Measurements from ENCODE around the gene ACO1.

The ACO1 gene

DNA sequence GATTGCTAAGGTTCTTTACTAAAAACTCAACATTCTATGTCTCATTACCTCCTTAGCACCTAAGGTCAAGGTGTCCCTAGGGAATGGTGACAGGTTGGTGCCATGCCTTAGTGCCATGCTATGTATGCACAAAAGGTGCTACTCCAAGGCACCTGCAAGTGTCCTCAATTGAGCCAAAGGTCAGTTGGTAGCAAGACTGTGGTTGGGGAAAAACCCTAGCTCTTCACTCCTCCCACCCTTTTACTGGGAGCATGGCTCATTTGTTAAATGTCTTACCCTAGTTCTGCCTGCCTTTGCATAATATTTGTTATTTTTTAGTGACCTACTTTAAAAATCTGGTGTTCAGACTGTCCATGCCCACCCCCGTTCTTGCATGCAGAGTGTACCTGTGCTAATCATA is 17.0 kb downstream of the ACO1 start:
- Histone ChIP-seq H2BK120ac (ENCODE audit: low read depth, low read length) (no peak overlapping the region), H3K9ac (ENCODE audit: low read length) (no peak overlapping the region), H4K91ac (ENCODE audit: low read length) (no peak overlapping the region), H3K4me2 (ENCODE audit: low read length, poor library complexity, severe bottlenecking) (no peak overlapping the region), H3K18ac (ENCODE audit: low read depth in 1 of 2, low read length in 2 of 2) (no peak overlapping the region), H2AK5ac (ENCODE audit: low read length, severe bottlenecking) (no peak overlapping the region), H3K4me1 (ENCODE audit: control insufficient read depth, insufficient read depth, low read depth, low read length) (peaks cover 2% of the 10 kb centered on the region), H3K23ac (ENCODE audit: low read length in 2 of 2) (no peak overlapping the region), H3K9me3 (ENCODE audit: control insufficient read depth, low read length) (peaks cover 13% of the 10 kb centered on the region), H2BK15ac (ENCODE audit: low read depth, poor library complexity, severe bottlenecking) (no peak overlapping the region), H3K79me1 (replicated peaks; ENCODE audit: low read length, poor library complexity, severe bottlenecking) (peaks cover 34% of the 10 kb centered on the region), H4K8ac (ENCODE audit: low read length) (no peak overlapping the region), H3K27ac (ENCODE audit: low read length, poor library complexity, severe bottlenecking) (no peak overlapping the region), H3K27me3 (ENCODE audit: control insufficient read depth in 1 of 2, insufficient read depth in 1 of 2, low read length in 2 of 2) (no peaks in the 10 kb centered on the region), H2BK12ac (ENCODE audit: low read length in 2 of 2) (no peak overlapping the region), H3K4ac (ENCODE audit: low read depth in 1 of 2, low read length in 2 of 2) (no peak overlapping the region), H3K14ac (ENCODE audit: low read length in 2 of 2) (no peak overlapping the region), H3K4me3 (ENCODE audit: insufficient read depth in 1 of 2, low read depth in 1 of 2, low read length in 2 of 2) (no peak overlapping the region), H3K36me3 (ENCODE audit: control insufficient read depth in 1 of 2, insufficient read depth in 2 of 2, low read depth in 1 of 2, low read length in 2 of 2) (peaks cover 4 to 22% of the 10 kb centered on the region in 2 experiments), H2AFZ (ENCODE audit: low read depth, low read length) (no peak overlapping the region), H2BK5ac (ENCODE audit: low read depth, low read length, poor library complexity, severe bottlenecking) (no peak overlapping the region)
- no peak for DNase-seq
- WGBS, result 100% methylated on average over 1 of the region's 1 CpG

DNA sequence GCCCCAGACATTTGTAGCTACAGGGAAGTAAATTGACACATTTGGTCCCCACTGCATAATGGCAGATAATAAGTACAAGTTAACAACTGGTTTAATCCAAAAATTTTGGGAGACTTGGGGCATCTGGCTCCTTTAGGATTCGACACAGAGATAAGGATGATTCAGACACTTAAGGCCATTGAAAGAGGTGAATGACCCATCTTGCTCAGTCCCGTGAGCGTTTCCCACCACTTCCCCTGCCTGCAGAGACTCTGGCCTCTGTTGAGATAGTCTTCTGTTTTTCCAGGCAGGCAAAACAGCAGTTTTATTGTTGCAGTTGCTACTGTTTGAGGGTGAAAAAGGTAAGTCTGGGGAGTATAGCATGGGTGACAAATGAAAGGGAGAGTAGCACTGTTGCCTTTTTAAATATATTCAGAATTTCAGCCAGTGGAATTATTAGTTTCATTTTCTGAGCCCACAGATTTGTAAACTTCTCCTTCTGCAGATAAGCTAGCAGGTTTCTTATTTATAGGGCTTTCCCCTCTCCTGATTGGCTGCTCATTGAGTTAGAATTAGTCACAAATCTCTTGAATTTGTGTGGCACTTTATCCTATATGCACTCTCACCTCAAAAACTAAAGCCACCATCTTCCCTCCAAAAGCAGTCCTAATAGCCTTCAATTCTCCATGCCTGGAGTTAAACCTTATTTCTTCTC is 19.3 kb downstream of the ACO1 start:
- WGBS, result 25% methylated on average over 3 of the region's 3 CpGs
- Histone ChIP-seq H3K14ac (ENCODE audit: low read length in 2 of 2) (no peak overlapping the region), H3K18ac (ENCODE audit: low read depth in 1 of 2, low read length in 2 of 2) (peak overlapping the region in 1 of 2 experiments; percentile 32)

DNA sequence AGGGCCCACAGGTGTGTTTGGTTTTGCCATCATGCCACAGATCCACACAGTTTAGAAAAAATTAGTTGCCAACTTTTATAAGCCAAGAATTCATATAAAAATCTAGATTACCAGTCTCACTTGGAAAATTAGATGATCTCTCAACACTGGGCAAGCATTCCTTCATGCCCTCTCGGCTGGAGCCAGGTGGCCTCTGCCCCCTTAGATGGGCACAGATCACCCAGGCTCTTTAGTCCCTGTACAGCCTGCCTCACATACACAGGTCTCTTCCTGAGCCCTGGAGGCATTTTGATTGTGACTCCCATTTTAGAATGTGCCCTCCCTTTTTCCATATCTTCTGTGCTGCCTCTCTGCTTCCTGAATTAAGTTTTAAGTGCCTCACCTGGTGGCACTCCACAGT is 20.0 kb downstream of the ACO1 start:
- Histone ChIP-seq H2BK5ac (ENCODE audit: low read depth, low read length, poor library complexity, severe bottlenecking) (no peak overlapping the region), H3K27me3 (ENCODE audit: control insufficient read depth in 1 of 2, insufficient read depth in 1 of 2, low read length in 2 of 2) (no peaks in the 10 kb centered on the region), H2BK120ac (ENCODE audit: low read depth, low read length) (no peak overlapping the region), H3K4me1 (ENCODE audit: control insufficient read depth, insufficient read depth, low read depth, low read length) (no peaks in the 10 kb centered on the region), H3K9ac (ENCODE audit: low read length) (no peak overlapping the region), H2BK15ac (ENCODE audit: low read depth, poor library complexity, severe bottlenecking) (no peak overlapping the region), H4K8ac (ENCODE audit: low read length) (no peak overlapping the region), H3K23ac (ENCODE audit: low read length in 2 of 2) (no peak overlapping the region), H3K14ac (ENCODE audit: low read length in 2 of 2) (no peak overlapping the region), H3K79me1 (replicated peaks; ENCODE audit: low read length, poor library complexity, severe bottlenecking) (peaks cover 33% of the 10 kb centered on the region), H3K27ac (ENCODE audit: low read length, poor library complexity, severe bottlenecking) (no peak overlapping the region), H2AK5ac (ENCODE audit: low read length, severe bottlenecking) (no peak overlapping the region), H3K9me3 (ENCODE audit: control insufficient read depth, low read length) (peaks cover 15% of the 10 kb centered on the region), H2AFZ (ENCODE audit: low read depth, low read length) (no peak overlapping the region), H3K4me3 (ENCODE audit: insufficient read depth in 1 of 2, low read depth in 1 of 2, low read length in 2 of 2) (no peak overlapping the region), H2BK12ac (ENCODE audit: low read length in 2 of 2) (no peak overlapping the region), H3K4me2 (ENCODE audit: low read length, poor library complexity, severe bottlenecking) (no peak overlapping the region), H3K36me3 (ENCODE audit: control insufficient read depth in 1 of 2, insufficient read depth in 2 of 2, low read depth in 1 of 2, low read length in 2 of 2) (peaks cover 8 to 52% of the 10 kb centered on the region in 2 experiments), H4K91ac (ENCODE audit: low read length) (no peak overlapping the region), H3K18ac (ENCODE audit: low read depth in 1 of 2, low read length in 2 of 2) (no peak overlapping the region), H3K4ac (ENCODE audit: low read depth in 1 of 2, low read length in 2 of 2) (no peak overlapping the region)
- 92% methylated on average over 1 of the region's 1 CpG for WGBS
- no peak for DNase-seq

More for the DNA sequence above, 19.3 kb downstream of the ACO1 start:
- peaks cover 33% of the 10 kb centered on the region for H3K79me1 ChIP-seq (replicated peaks; ENCODE audit: low read length, poor library complexity, severe bottlenecking)
- peaks cover 15% of the 10 kb centered on the region for H3K9me3 ChIP-seq (ENCODE audit: control insufficient read depth, low read length)
- H2BK12ac ChIP-seq (ENCODE audit: low read length in 2 of 2), result peak overlapping the region in 1 of 2 experiments; percentile 55
- H3K9ac ChIP-seq (ENCODE audit: low read length), result no peak overlapping the region
- H2BK120ac ChIP-seq (ENCODE audit: low read depth, low read length), result no peak overlapping the region
- no peaks in the 10 kb centered on the region for H3K4me1 ChIP-seq (ENCODE audit: control insufficient read depth, insufficient read depth, low read depth, low read length)
- no peak overlapping the region for H3K27ac ChIP-seq (ENCODE audit: low read length, poor library complexity, severe bottlenecking)
- no peaks in the 10 kb centered on the region for H3K27me3 ChIP-seq (ENCODE audit: control insufficient read depth in 1 of 2, insufficient read depth in 1 of 2, low read length in 2 of 2)
- DNase-seq, result peak; percentile 43
- H4K91ac ChIP-seq (ENCODE audit: low read length), result no peak overlapping the region
- H3K4ac ChIP-seq (ENCODE audit: low read depth in 1 of 2, low read length in 2 of 2), result no peak overlapping the region
- H3K23ac ChIP-seq (ENCODE audit: low read length in 2 of 2), result no peak overlapping the region
- H4K8ac ChIP-seq (ENCODE audit: low read length), result peak overlapping the region; percentile 47
- H3K4me2 ChIP-seq (ENCODE audit: low read length, poor library complexity, severe bottlenecking), result no peak overlapping the region
- no peak overlapping the region for H3K4me3 ChIP-seq (ENCODE audit: insufficient read depth in 1 of 2, low read depth in 1 of 2, low read length in 2 of 2)
- no peak overlapping the region for H2BK15ac ChIP-seq (ENCODE audit: low read depth, poor library complexity, severe bottlenecking)
- H3K36me3 ChIP-seq (ENCODE audit: control insufficient read depth in 1 of 2, insufficient read depth in 2 of 2, low read depth in 1 of 2, low read length in 2 of 2), result peaks cover 7 to 45% of the 10 kb centered on the region in 2 experiments
- no peak overlapping the region for H2AFZ ChIP-seq (ENCODE audit: low read depth, low read length)
- no peak overlapping the region for H2BK5ac ChIP-seq (ENCODE audit: low read depth, low read length, poor library complexity, severe bottlenecking)
- H2AK5ac ChIP-seq (ENCODE audit: low read length, severe bottlenecking), result no peak overlapping the region

DNA sequence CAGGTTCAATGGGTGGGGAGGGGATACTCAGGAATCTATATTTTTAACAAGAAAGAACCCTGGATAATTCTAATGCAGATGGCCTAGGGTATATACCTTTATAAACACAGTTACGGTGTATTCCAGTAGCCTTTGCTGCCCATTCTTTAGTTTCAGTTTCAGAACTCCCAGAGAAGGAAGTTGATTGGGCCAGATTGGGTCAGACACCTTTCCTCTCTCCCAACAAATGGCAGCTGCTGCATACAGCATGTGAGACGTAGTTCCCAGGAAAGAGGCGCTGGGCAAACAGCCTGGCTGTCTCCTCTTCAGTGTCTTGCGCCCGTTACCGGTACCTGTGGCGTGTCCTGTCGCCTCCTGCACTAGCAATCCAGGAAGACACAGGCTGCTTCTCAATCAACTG is 20.4 kb downstream of the ACO1 start:
- H4K8ac ChIP-seq (ENCODE audit: low read length), result no peak overlapping the region
- H2BK12ac ChIP-seq (ENCODE audit: low read length in 2 of 2), result no peak overlapping the region
- H3K27me3 ChIP-seq (ENCODE audit: control insufficient read depth in 1 of 2, insufficient read depth in 1 of 2, low read length in 2 of 2), result no peaks in the 10 kb centered on the region
- H2BK120ac ChIP-seq (ENCODE audit: low read depth, low read length), result no peak overlapping the region
- no peak overlapping the region for H2BK5ac ChIP-seq (ENCODE audit: low read depth, low read length, poor library complexity, severe bottlenecking)
- H3K4me2 ChIP-seq (ENCODE audit: low read length, poor library complexity, severe bottlenecking), result no peak overlapping the region
- H3K4me3 ChIP-seq (ENCODE audit: insufficient read depth in 1 of 2, low read depth in 1 of 2, low read length in 2 of 2), result no peak overlapping the region
- H3K79me1 ChIP-seq (replicated peaks; ENCODE audit: low read length, poor library complexity, severe bottlenecking), result peaks cover 33% of the 10 kb centered on the region
- H4K91ac ChIP-seq (ENCODE audit: low read length), result no peak overlapping the region
- no peak overlapping the region for H3K9ac ChIP-seq (ENCODE audit: low read length)
- H3K18ac ChIP-seq (ENCODE audit: low read depth in 1 of 2, low read length in 2 of 2), result no peak overlapping the region
- H3K9me3 ChIP-seq (ENCODE audit: control insufficient read depth, low read length), result peaks cover 15% of the 10 kb centered on the region
- H2AK5ac ChIP-seq (ENCODE audit: low read length, severe bottlenecking), result no peak overlapping the region
- H3K4ac ChIP-seq (ENCODE audit: low read depth in 1 of 2, low read length in 2 of 2), result no peak overlapping the region
- 76% methylated on average over 8 of the region's 8 CpGs for WGBS
- H3K4me1 ChIP-seq (ENCODE audit: control insufficient read depth, insufficient read depth, low read depth, low read length), result no peaks in the 10 kb centered on the region
- H3K36me3 ChIP-seq (ENCODE audit: control insufficient read depth in 1 of 2, insufficient read depth in 2 of 2, low read depth in 1 of 2, low read length in 2 of 2), result peaks cover 10 to 56% of the 10 kb centered on the region in 2 experiments
- H3K14ac ChIP-seq (ENCODE audit: low read length in 2 of 2), result no peak overlapping the region
- H3K27ac ChIP-seq (ENCODE audit: low read length, poor library complexity, severe bottlenecking), result no peak overlapping the region
- no peak overlapping the region for H2AFZ ChIP-seq (ENCODE audit: low read depth, low read length)
- no peak overlapping the region for H3K23ac ChIP-seq (ENCODE audit: low read length in 2 of 2)
- no peak overlapping the region for H2BK15ac ChIP-seq (ENCODE audit: low read depth, poor library complexity, severe bottlenecking)
- DNase-seq, result no peak
